Upper lobe of left lung (tissue), 4 donors: Measurements from ENCODE around the gene RPS3.

Experiments
- CTCF ChIP-seq, 6 experiments: fragments of 450-650 bp in 4 of 6; fragments of 200-600 bp in 2 of 6; sonication (generic) in 2 of 6; IDR thresholded peaks; one replicate each; pipeline ENCODE4 v1.5.1; 2016 to 2019; ENCODE audit warnings: antibody characterized with exemption in 6 of 6
- POLR2A ChIP-seq, 4 donors: fragments of 450-650 bp; IDR thresholded peaks; one replicate each; pipeline ENCODE4 v1.5.1; 2016 to 2017; ENCODE audit warnings: antibody characterized with exemption in 4 of 4, mild to moderate bottlenecking in 2 of 4
- POLR2AphosphoS5 ChIP-seq, 2 donors: sonication (generic); formaldehyde crosslinking; IDR thresholded peaks; one replicate each; pipeline ENCODE4 v1.5.1; 2017; ENCODE audit warnings: antibody characterized with exemption in 2 of 2

GRCh38 chr11:75449271-75449670 lies 50.0 kb downstream of the RPS3 start:
- TF ChIP-seq POLR2A (IDR thresholded peaks at IDR 0.05) (no peak), CTCF (IDR thresholded peaks at IDR 0.05) (no peak), POLR2AphosphoS5 (IDR thresholded peaks at IDR 0.05) (no peak)
